NCI-H2227 treated with DMSO at 0.1 percent for 48 hours (cell line): ENCODE data around the gene UFSP2.
A peak's percentile ranks its signal among the peaks of the same experiment; 100 is the strongest.

Experiments used
- DNase-seq: peaks from one replicate; lab custom pipeline; 2025; lab: John Stamatoyannopoulos, UW

The UFSP2 gene, protein sequence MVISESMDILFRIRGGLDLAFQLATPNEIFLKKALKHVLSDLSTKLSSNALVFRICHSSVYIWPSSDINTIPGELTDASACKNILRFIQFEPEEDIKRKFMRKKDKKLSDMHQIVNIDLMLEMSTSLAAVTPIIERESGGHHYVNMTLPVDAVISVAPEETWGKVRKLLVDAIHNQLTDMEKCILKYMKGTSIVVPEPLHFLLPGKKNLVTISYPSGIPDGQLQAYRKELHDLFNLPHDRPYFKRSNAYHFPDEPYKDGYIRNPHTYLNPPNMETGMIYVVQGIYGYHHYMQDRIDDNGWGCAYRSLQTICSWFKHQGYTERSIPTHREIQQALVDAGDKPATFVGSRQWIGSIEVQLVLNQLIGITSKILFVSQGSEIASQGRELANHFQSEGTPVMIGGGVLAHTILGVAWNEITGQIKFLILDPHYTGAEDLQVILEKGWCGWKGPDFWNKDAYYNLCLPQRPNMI

DNA sequence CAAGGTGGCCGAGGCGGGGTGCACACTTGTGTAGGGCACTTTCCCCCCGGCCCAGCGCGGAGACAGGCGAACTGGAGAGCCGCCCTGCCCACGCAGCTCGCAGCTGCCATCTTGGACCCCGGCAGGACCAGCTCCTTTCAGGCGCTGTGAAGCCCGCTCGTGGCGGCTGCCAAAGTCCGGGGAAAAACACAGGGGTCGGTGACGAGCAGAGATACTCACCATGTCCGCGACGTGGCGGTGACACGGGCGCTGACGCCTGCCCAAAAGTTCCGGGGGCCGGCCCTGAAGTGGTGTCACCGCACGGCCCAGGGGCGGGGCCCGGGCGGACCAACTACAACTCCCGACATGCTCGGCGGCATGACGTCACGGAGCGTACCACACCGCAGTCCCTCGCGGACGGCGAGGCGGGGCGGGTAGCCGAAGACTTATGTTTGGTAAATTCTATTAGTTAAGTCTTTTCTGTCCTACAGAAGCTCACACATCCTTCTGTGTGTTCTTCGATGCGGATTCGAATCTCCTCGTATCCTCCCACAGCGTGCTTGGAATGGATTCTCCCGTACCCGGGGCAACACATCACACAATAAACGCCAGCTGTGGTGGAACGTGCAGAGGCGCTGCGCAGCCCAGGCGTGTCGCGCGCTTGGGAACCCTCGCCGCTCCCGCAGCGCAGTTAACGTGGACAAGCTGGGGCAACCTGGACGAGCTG is at the start of gene UFSP2:
UFSP2 (minus strand) TSS at position 318 of the 706 bp plus-strand sequence; CDS start at position 222, 96 bp downstream.
- DNase-seq: peak; percentile 78

DNA sequence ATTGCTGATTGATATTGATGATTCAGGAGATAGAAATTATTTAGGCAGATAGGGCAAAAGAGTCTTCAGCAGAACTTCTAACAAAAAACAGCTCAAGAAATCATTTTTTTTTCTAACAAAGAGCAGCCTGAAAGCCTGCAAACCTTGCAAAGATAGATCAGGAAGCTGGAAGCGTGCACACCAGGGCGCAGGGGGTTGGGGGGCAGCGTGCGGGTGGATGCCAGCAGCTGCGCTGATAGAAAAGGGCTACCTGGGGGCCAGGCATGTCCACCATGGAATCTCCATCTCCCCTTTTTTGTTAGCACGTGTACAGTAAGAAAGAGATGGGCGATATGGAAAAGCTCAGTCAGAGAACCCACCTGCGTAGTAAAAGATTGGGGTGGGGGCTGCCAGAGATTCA is 47.5 kb upstream of the UFSP2 start:
- no peak for DNase-seq

DNA sequence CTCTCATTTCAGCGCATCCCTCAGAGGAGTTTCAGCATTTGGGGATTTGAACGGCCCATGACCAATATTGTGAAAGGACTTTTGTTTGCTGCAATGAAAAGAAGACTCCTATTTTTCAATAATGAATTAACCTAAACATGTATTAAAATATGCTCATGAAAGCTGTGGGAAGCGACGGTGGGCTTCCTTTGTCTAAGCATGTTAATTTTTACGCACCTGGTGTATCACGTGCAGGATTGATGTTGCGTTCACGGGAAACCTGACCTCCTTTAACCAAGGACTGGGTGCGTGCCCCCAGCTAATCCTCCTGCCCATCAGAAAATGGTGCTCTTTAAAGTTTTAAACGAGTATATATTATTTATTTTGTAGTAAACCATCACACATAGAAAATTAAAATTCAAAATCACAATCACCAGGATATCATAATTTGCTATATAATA is 46.4 kb upstream of the UFSP2 start:
- DNase-seq: no peak

DNA sequence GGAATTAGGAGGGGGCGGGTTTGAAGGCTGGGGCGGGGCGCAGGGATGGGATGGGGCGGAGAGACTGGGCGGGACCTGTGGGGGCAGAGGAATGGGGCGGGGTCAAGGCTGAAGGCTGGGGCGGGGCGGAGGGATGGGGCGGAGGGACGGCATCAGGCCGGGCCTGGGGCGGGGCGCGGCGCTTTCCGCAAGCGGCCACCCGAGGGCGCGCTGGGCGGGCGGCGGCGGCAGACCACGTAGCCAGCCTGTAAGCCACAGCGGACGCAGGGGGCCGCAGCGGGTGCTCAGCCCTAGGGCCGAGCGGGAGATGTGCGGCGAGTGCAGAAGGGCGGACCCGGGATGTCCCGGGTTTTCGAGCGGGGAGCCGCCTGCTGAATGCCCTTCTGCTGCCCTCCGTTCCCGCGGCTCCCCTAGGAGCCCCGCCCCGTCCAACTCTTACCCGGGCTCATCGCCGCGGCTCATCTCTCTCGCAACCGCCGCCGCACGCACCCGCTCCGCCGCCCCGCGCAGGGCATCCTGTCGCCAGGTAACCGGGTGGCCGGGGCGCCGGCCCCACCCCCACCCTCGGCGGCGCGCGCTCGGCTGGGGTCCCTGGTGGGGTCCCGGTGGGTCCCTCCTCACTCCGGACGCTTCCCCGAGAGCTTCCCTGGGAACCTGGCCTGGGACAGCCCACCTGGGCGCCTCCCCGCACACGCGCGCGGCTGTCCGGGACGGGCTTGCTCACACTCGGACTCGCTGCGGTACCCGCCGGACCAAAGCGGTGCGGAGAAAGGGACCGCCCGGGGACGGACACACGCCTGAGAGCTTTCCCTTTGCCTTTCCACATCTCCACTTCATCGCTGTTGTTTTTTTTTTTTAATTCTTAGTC is 45.7 kb upstream of the UFSP2 start, which contains the start of gene CCDC110:
CCDC110 (minus strand) TSS at position 499 of the 868 bp plus-strand sequence; CDS start at position 449, 50 bp downstream.
- DNase-seq: peak; percentile 80

DNA sequence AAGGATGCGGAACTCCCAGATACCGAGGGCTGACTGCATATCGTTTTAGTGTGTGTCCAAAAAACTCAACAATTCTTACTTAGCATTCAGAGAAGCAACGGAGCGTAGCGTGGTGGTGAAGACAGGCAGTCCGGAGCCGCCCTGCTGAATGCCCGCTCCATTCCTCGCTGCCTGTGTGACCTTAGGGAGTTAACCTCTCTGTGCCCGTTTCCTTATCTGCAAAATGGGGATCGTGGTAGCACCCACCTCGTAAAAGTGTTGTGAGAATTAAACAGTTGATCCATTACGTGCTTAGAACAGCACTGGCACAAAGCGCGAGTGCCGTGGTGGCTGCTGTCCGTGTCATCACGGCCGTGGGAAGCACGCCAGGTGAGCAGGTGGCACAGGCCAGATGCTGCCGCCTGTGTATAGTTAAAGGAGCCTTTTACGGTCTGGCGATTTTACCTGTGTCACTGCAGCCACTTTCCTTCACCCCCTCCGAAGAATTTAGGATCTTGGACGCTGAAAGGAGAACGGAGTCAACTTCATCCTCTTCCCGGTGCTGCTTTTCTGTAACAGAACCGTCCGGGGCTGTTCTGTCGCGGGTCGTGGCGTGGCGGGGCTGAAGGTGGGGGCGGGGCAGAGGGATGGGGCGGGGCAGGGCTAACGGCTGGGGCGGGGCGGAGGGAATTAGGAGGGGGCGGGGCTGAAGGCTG is 44.9 kb upstream of the UFSP2 start:
- no peak for DNase-seq

DNA sequence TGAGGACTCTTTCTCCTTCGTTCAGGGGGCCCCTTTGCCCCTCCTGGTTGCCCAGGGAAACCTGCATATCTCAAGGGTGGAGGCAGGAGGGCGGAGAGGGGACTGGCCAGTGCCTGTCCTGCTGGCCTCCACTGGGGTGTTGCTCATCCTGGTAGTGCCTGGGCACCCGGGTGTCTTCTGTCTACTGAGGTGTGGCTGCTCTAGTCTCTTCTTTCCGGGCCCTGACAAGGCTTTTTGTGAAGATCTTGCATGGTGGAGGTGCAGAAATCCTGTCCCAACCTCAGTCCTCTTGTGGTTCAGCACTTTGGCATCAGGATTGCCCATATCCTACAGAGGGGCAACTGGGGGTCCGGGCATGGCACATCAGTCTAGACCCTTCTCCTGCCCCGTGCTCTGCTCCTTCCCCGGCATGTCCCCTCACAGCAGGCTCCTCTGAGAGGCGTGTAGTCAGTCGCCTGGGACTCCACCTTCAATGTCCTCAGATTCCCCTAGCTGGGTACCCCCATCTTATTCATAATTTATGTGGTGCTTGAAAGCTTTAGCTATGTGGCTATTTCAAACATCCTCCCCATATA is 43.9 kb upstream of the UFSP2 start:
- no peak for DNase-seq

DNA sequence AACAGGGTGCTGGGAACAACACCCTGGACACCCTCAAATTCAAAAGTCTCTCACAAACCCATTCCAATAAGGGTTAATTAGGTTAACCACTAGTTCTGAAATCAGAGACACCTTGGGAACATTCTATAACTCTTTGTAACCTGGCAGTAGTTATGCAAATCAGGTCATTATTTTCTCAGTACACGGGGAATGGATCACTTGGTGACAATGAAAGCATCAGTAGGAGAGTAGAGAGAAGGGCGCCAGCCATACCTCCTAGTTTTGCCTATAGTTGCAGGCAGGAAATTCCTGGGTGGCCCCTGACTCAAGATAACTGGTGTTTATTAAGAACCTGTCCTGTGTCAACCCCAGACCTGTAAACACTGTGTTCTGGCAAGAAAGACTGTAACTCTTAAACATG is 43.2 kb upstream of the UFSP2 start:
- no peak for DNase-seq

DNA sequence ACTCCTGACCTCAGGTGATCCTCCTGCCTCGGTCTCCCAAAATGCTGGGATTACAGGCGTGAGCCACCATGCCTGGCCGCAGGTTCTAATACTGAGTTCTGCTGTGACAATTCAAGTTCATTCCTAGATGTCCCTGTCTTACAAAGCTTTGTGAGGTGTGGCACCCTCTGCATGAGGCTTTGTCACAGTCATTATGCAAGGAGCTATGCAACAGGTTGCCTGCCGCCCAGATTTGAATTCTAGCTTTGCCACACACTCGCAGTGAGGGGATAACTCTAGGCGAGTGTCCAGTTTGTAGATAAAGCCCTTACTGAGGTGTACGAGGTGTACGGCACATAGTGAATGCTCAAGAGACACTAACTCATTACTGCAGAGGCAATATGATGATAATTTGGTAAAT is 42.2 kb upstream of the UFSP2 start:
- DNase-seq: no peak

DNA sequence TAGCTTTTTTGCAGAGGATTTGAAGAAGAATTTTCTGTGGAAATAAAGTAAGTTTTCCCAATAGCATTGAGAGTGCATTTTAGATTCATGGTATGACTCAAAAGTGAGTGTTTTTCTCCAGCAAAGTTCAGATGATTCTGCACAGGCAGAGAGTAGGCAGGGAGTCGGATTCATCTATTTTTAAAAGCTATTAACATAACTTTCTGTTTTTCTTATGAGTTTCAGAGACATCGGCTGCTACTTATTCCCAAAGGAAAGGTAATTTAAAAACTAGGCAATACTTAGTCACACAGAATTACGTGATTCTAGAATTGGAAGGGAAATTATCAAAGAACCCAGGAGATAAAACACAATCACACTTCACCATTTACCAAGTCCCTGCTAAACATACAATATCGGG is 41.3 kb upstream of the UFSP2 start:
- DNase-seq: no peak

DNA sequence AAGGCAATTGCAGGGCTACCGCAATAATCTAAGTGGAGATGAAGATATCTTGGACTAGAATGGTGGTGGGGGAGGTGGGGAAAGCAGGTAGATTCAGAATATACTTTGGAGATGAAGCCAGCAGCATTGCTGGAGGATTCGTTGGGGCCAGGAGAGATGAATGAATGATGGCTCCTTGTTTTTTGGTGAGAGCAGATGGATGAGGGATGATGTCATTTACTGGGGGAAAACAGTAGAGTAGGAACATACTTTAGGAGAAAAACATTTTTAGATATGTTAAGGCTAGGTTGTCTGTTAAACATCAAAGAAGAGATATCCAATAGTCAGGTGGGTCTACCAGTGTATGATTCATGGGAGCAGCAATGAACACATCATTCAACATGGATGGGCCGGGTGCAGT is 39.9 kb upstream of the UFSP2 start:
- DNase-seq: no peak

DNA sequence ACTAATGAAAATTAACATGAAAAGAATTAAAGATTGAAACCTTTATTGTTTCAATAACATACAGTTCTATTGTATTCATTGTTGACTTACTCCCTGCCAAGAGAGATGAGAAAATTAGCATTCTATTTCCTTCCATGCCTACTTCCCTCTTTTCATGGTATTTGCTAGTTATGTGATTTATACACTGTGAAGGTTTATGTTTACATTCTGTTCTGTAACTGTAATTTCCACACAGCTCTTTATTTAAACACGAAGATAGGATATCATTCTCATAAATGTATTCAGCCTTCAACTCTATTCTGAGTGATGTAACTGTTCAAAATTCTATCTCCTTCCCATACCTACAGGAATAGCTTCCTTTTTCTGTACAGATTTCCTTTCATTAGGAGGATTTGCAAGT is 39.1 kb upstream of the UFSP2 start:
- DNase-seq: no peak

DNA sequence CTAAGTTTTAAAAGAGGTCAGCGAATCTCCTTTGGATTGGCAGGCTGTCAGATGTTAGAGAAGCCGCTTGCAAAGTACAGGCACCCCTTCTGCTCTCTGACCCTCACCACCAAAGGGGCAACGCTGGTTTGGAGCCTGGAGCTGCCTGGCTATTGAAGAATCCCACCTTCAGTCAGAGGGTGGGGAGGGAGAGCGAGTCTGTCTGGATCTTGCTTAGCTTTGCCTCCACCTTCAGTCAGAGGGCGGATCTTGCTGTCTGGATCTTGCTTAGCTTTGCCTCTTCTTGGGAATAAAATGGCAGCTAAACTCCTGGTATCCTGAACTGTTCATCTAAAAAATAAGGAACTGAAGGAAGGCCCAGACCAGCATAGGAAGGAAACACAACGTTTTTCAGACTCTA is 38.4 kb upstream of the UFSP2 start:
- DNase-seq: peak; percentile 22

DNA sequence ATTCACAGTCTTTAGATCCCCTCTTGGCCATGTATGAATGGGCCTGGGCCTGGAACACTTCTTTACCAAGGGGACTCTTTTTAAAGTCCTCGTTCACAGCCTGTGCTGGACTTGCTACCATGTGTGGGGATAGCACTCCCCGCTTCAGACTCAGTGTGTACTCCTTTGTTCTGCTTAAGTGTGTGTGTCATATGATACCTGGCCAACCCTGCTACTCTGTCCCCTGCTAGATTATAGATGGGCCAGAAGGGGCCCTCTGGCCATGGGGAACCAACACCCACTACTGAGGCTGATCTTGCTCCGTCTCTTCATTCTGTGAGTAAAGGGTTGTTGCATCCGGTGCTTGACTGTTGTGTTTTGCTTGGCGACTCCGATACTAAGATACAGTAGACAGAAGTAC is 37.8 kb upstream of the UFSP2 start:
- DNase-seq: no peak

DNA sequence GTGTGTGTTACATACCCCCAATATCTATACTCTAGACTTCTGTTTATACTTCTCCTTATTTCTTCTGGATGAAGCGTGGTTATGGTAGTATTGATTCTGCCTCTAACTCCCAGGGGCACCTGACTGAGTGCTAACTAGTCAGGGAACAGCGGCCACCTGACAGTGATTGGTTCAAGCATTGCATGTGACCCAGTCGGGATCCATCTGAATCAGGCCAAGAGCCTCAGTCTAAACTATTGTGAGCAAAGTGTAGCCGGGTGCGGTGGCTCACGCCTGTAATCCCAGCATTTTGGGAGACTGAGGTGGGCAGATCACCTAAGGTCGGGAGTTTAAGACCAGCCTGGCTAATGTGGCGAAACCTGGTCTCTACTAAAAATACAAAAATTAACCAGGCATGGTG is 35.8 kb upstream of the UFSP2 start:
- no peak for DNase-seq

DNA sequence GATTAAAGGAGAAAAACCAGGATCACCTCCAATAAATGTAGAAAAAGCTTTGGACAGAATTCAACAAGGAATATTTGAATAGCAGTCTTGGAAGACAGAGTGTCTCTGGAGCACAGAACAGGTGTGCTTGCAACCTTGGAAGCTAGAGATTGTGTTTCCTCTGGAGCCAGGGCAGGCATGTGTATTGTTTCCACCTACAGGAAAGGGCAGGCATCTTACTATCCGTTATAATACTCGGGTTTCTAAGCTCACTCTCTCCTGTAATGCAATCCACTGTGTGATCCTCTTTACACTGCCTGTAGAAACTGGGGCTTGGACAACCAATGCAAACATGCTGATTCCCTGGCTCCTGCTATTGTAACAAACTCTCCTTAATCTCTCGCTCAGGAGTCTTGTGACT is 31.4 kb upstream of the UFSP2 start:
- DNase-seq: no peak

DNA sequence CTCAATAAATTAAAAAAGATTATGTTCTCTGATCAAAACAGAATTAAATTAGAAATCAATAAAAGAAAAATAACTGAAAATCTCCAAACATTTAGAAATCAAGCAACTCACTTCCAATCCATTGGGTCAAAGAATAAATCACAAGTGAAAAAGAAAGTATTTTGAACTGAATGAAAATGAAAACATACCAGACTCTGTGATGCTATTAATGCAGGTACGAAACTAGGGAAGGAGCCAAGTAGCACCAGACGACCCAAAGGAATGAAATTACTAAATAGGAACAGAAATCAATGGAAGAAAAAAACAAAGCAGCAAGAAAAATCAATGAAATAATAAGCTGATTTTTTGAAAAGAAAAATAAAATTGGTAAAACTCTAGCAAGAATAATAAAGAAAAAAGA is 30.4 kb upstream of the UFSP2 start:
- DNase-seq: no peak

DNA sequence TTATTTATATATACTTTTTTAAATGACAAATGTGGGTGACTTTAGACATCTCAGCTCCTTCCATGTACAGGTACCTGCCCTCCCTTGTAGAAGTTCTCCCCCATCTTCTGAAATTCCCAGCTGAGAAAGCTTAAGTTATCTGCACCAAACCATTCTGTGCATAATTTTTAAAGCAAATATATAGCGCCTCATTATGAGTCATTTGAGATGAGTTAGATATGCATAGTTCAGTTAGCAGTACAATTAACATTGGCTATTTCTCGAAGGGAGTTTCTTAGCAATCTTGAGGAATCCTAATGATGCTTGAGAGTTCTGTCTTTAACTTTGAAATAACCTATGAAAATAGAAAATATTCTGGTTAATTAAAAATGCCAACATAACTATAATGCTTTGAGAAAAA is 19.4 kb upstream of the UFSP2 start:
- DNase-seq: no peak

DNA sequence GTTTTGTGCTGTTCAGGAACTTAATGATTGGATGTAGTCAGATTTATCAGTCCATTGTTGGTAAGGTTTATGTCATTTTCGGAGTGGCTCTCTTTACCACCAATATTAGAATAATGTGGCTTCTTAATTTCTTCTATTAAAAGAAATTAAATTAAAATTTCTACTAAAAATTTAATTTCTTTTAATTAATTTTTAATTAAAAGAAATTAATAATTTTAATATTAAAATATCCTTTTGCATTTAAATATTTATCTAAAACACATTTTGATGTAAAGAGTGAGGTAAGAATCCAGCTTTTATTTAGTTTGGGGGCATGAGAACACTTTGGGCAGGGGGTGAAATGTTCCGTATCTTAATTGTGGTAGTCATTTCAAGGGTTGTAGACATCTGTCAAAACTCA is 15.7 kb upstream of the UFSP2 start:
- DNase-seq: no peak

DNA sequence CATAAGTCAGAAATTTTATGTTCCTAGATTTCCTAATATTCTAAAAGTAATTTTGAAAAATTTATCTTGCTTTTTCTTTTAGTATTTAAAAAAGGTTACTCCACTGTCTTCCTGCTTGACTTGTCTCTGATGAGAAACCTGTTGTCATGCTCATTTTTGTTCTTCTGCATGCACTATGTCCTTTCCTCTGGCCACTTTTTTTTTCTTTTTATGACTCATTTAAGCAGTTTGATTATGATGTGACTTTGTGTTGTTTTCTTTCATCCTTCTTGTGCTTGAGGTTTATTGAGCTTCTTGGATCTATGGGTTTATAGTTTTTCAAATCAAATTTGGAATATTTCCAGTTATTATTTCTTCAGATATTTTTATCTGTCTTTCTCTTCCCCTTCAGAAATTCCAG is 12.0 kb upstream of the UFSP2 start:
- no peak for DNase-seq

DNA sequence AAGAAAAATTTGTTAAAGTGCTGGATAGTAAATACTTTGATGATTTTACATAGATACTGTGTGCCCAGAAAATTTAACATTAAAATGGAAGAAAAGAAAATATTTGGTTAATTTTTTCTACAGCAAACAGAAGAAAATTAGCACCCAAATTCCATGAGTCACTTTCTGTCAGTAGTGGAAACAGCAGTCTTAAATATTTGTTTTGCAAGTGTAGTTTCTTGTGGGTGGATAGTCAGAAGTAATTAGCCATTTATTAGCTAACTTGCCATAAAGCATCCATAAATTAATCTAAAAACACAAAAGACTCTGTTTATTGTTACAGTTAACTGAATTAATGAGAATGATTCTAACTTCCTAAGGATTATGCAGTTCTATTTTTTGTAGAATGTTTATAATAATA is 9.7 kb upstream of the UFSP2 start:
- DNase-seq: no peak

DNA sequence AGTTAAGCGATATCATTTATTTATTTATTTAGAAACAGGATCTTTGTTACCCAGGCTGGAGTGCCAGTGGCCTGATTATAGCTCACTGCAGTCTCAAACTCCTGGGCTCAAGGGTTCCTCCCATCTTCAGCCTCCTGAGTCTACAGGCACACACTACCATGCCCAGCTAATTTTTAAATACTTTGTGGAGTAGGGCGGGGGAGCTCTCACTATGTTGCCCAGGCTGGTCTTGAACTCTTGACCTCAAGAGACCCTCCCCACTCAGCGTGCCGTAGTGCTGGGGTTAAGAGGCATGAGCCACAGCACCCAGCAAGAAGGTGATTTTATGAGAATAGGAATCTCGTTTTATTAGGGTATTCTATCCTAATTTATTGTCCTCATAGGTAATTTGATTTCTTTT is 3.9 kb upstream of the UFSP2 start:
- no peak for DNase-seq
